K562 (cell line): Measurements from ENCODE around the gene DCAKD. TPM values are rescaled to one million over a fixed set of nuclear protein-coding genes. Genes with fewer than 3 reads are reported as not detected.

ENCODE experiments used
- ARNT ChIP-seq, 2 experiments: fragments of 450-650 bp; IDR thresholded peaks; 2 replicates each; pipeline ENCODE4 v1.6.1; 2016; ENCODE audit warnings: mild to moderate bottlenecking in 1 of 2
- CBFA2T3 ChIP-seq: fragments of 450-650 bp; IDR thresholded peaks from 2 replicates; pipeline ENCODE4 v1.6.1; 2017
- FOSL1 ChIP-seq: fragments of 200-800 bp; sonication (Bioruptor generic); conservative IDR thresholded peaks from 2 replicates; pipeline ENCODE4 v1.6.1; 2016; ENCODE audit warnings: missing genetic modification characterization, missing compliant biosample characterization
- HNRNPUL1 ChIP-seq: fragments of 200-400 bp; formaldehyde crosslinking; IDR thresholded peaks from 2 replicates; pipeline ENCODE4 v1.6.1; 2017; ENCODE audit warnings: low read length
- IRF2 ChIP-seq: sonication (generic); formaldehyde crosslinking; IDR thresholded peaks from 2 replicates; pipeline ENCODE4 v1.8.1; 2022; ENCODE audit warnings: mild to moderate bottlenecking, missing genetic modification reagents
- MAFG ChIP-seq: fragments of 450-650 bp; conservative IDR thresholded peaks from 2 replicates; pipeline ENCODE4 v1.6.1; 2016; ENCODE audit warnings: missing genetic modification characterization, missing compliant biosample characterization
- NR2C1 ChIP-seq, 2 experiments: fragments of 450-650 bp; IDR thresholded peaks; 2 replicates each; pipeline ENCODE4 v1.6.1; 2017; ENCODE audit warnings: mild to moderate bottlenecking in 2 of 2, antibody characterized with exemption in 1 of 2, inconsistent platforms in 1 of 2, missing compliant biosample characterization in 1 of 2, missing genetic modification characterization in 1 of 2
- POLR2AphosphoS5 ChIP-seq: IDR thresholded peaks from 2 replicates; pipeline ENCODE4 v1.6.1; 2011; ENCODE audit warnings: mild to moderate bottlenecking, low read depth, low read length, moderate library complexity; ENCODE audit not compliant: control insufficient read depth, insufficient read depth
- POLR2G ChIP-seq: fragments of 200-400 bp; formaldehyde crosslinking; IDR thresholded peaks from 2 replicates; pipeline ENCODE4 v1.6.1; 2017; ENCODE audit warnings: low read depth, mild to moderate bottlenecking, antibody characterized with exemption, low read length, moderate library complexity
- SRSF1 ChIP-seq: fragments of 200-400 bp; formaldehyde crosslinking; IDR thresholded peaks from 2 replicates; pipeline ENCODE4 v1.6.1; 2017; ENCODE audit warnings: mild to moderate bottlenecking, low read depth, low read length, moderate library complexity
- STAT5A ChIP-seq: IDR thresholded peaks from 2 replicates; pipeline ENCODE4 v1.6.1; 2012; ENCODE audit warnings: low read length, inconsistent platforms, borderline replicate concordance
- TGIF2 ChIP-seq: sonication (generic); formaldehyde crosslinking; IDR thresholded peaks from 2 replicates; pipeline ENCODE4 v1.8.1; 2022; ENCODE audit warnings: mild to moderate bottlenecking, missing genetic modification reagents, moderate library complexity
- ZBTB12 ChIP-seq: fragments of 250-450 bp; sonication (Bioruptor Pico); IDR thresholded peaks from 2 replicates; pipeline ENCODE4 v1.4.0; 2020
- ZKSCAN3 ChIP-seq: fragments of 250-450 bp; sonication (Bioruptor Pico); IDR thresholded peaks from 2 replicates; pipeline ENCODE4 v1.4.0; 2020
- ZNF518B ChIP-seq: fragments of 250-450 bp; sonication (Bioruptor Pico); IDR thresholded peaks from 2 replicates; pipeline ENCODE4 v1.5.0; 2021; ENCODE audit warnings: mild to moderate bottlenecking, moderate library complexity
- polyA plus RNA-seq, 8 experiments: library from polyadenylated mRNA; depleted of rRNA in 4 of 8; stranded (reverse) in 5 of 8; unstranded in 3 of 8; fragments of >200 nt; fragmentation: Nextera tagmentation in 2 of 8; fragmentation: Illumina TruSeq in 1 of 8; extraction: Ambion mirVana in 2 of 8; extraction: Trizol in 1 of 8; gene quantifications; 2 replicates each; pipeline versions ENCODE4 v1.2.1 to v1.2.3, GENCODE V29; 2011 to 2014; ENCODE audit warnings: inconsistent platforms in 1 of 8, missing spikeins in 1 of 8
- total RNA-seq, 7 experiments: library from RNA; depleted of rRNA in 6 of 7; stranded (reverse); fragments of >200 nt in 6 of 7; fragmentation: Illumina TruSeq in 2 of 7; extraction: Trizol in 2 of 7; gene quantifications; 2 replicates each; pipeline versions ENCODE4 v1.2.1 to v1.2.3, GENCODE V29; 2011 to 2021; ENCODE audit warnings: low replicate concordance in 1 of 7
- TF ChIP-seq, protein P1 (sequence below): sonication (generic); formaldehyde crosslinking; IDR thresholded peaks from 2 replicates; pipeline ENCODE4 v1.8.0; 2022; ENCODE audit warnings: mild to moderate bottlenecking, missing genetic modification reagents

The DCAKD gene
- total and polyA plus RNA-seq, 9 of the 15 experiments (the other 6 are each of a cell fraction or from before 2014, with no cell fraction given): 7.9 to 35.5 (median 21.4) TPM

DNA sequence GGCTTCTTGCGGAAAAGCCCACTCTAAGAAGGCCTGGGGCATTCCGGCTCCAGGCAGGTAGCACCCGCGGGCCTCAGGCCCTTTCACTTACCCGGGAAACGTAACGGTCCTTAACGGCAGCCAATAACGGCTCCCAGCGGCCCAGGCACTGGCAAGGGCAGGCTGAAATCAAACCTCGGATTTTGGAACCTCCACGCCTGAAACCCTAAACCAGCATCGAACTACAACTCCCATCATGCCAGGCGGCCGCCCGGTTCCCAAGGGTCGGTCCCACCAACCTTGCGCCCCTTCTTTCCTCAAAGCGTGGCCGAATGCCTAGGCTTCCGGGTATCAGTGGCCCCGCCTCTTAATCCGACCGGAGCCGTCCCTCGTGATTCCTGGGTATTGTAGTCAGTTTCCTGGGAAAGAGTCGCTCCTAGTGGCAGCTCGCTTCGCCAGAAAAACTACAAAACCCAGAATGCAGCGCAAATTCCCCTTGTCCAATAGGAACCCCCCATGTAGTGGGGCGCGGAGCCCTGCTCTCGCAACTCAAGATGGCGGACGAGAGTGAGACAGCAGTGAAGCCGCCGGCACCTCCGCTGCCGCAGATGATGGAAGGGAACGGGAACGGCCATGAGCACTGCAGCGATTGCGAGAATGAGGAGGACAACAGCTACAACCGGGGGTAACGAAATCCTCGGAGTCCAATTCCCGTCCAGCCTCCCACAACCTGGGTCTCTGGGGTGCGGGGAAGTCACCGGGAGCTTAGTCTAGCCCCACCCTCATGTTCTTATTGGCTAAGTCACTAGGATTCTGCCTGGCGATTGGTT, 9.6 kb upstream of the DCAKD start, which contains the start of gene NMT1 (continued):
- TF ChIP-seq ZBTB12 (0 out of 2 replicates have a peak, but pooled peaks have one; percentile 25), FOSL1 (tag) (no peak), STAT5A (no peak), HNRNPUL1 (no peak), NR2C1 (IDR thresholded peaks at IDR 0.05) (peak; percentile 87), NR2C1 (tag; IDR thresholded peaks at IDR 0.05) (peak; percentile 93), ARNT (IDR thresholded peaks at IDR 0.05) (peak in 1 of 2 experiments; percentile 25; a peak in 1 of 4 replicates), TGIF2 (peak; percentile 82), ZNF518B (no peak), CBFA2T3 (no peak), SRSF1 (no peak), MAFG (tag) (no peak), ZKSCAN3 (CRISPR knock-in tag) (no peak), IRF2 (CRISPR knock-in tag) (no peak), POLR2AphosphoS5 (peak; percentile 90), POLR2G (peak; percentile 91)
- TF ChIP-seq, protein P1, sequence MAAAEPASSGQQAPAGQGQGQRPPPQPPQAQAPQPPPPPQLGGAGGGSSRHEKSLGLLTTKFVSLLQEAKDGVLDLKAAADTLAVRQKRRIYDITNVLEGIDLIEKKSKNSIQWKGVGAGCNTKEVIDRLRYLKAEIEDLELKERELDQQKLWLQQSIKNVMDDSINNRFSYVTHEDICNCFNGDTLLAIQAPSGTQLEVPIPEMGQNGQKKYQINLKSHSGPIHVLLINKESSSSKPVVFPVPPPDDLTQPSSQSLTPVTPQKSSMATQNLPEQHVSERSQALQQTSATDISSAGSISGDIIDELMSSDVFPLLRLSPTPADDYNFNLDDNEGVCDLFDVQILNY (CRISPR knock-in tag): 0 out of 2 replicates have a peak, but pooled peaks have one; percentile 29
